C4-2B (cell line): Measurements from ENCODE around the gene ANTXRL.

ENCODE experiments used
- CTCF ChIP-seq: fragments of 450-650 bp; conservative IDR thresholded peaks from 2 replicates; pipeline ENCODE4 v1.5.1; 2017; ENCODE audit warnings: mild to moderate bottlenecking
- ZFX ChIP-seq: fragments of 450-650 bp; IDR thresholded peaks from 2 replicates; pipeline ENCODE4 v1.6.1; 2017

GRCh38 chr10:46323176-46323575 lies 36.4 kb downstream of the ANTXRL start:
- no peak for TF ChIP-seq CTCF
- TF ChIP-seq ZFX, result no peak
